Mammary epithelial cell (primary cell): ENCODE data around the gene DGLUCY.

Experiments used
- CTCF ChIP-seq, 2 donors: IDR thresholded peaks in 1 of 2; conservative IDR thresholded peaks in 1 of 2; 2 replicates each; pipeline ENCODE4 v1.5.1; 2011 to 2012; ENCODE audit warnings: inconsistent platforms in 2 of 2, low read length in 2 of 2, mild to moderate bottlenecking in 2 of 2, control low read depth in 1 of 2, low read depth in 1 of 2; ENCODE audit not compliant: insufficient read depth in 1 of 2; ENCODE audit errors: extremely low read depth in 1 of 2
- EZH2 ChIP-seq: IDR thresholded peaks from 2 replicates; pipeline ENCODE4 v1.6.1; 2012; ENCODE audit warnings: low read length, inconsistent platforms, borderline replicate concordance

- TF ChIP-seq CTCF (conservative IDR thresholded peaks at IDR 0.05 in 1 of 2, IDR thresholded peaks at IDR 0.05 in 1 of 2; ENCODE audit: extremely low read depth in 1 of 2, insufficient read depth in 1 of 2, low read depth in 1 of 2, low read length in 2 of 2) (no peak), EZH2 (no peak)
These were observed 151.5 kb downstream of the DGLUCY start for GRCh38 chr14:91265404-91265803.
